Measurements from ENCODE around the gene SMG6. TPM values are rescaled to one million over a fixed set of nuclear protein-coding genes. Genes with fewer than 3 reads are reported as not detected.

Gene SMG6
- total RNA-seq, 2 donors from 2014 or later, result 18.3 to 23.6 TPM

GRCh38 chr17:2029911-2030778 lies 273.4 kb downstream of the SMG6 start, which contains the start of gene DPH1:
DPH1 (plus strand) TSS chr17:2030153; CDS start chr17:2030170, 17 bp downstream.
- intact Hi-C loops (cut with DNase I), result loop anchor here (5.0 kb wide), 1 partner anchor 123 kb away; no protein-coding TSS in a partner anchor
- Histone ChIP-seq H3K4me3 (peak within 1 kb of the TSS; percentile 100), H3K27ac (peak within 1 kb of the TSS; percentile 30), H3K9me3 (no peaks in the 10 kb centered on the region), H3K36me3 (no peaks in the 10 kb centered on the region), H3K4me1 (peaks cover 7% of the 10 kb centered on the region), H3K9ac (ENCODE audit: low read depth in 2 of 2, low read length in 2 of 2) (peak within 1 kb of the TSS; percentile 70 to 94), H3K27me3 (peaks cover 26% of the 10 kb centered on the region)
- TF ChIP-seq CTCF (IDR thresholded peaks at IDR 0.05), result no peak
- peak; percentile 92 for DNase-seq

GRCh38 chr17:2028737-2029136 lies 274.8 kb downstream of the SMG6 start:
- Histone ChIP-seq H3K27me3 (peaks cover 40% of the 10 kb centered on the region), H3K4me1 (peaks cover 15% of the 10 kb centered on the region), H3K27ac (no peak overlapping the region), H3K4me3 (no peak overlapping the region), H3K36me3 (no peaks in the 10 kb centered on the region), H3K9ac (ENCODE audit: low read depth in 2 of 2, low read length in 2 of 2) (no peak overlapping the region), H3K9me3 (no peaks in the 10 kb centered on the region)
- DNase-seq, result no peak
- intact Hi-C loops (cut with DNase I), result loop anchor here (5.0 kb wide), 1 partner anchor 121 kb away; no protein-coding TSS in a partner anchor
- no peak for TF ChIP-seq CTCF (IDR thresholded peaks at IDR 0.05)

GRCh38 chr17:2028234-2028614 lies 275.4 kb downstream of the SMG6 start:
- TF ChIP-seq CTCF (IDR thresholded peaks at IDR 0.05), result no peak
- Histone ChIP-seq H3K27me3 (peaks cover 43% of the 10 kb centered on the region), H3K4me3 (no peak overlapping the region), H3K36me3 (no peaks in the 10 kb centered on the region), H3K4me1 (peaks cover 15% of the 10 kb centered on the region), H3K9me3 (no peaks in the 10 kb centered on the region), H3K9ac (ENCODE audit: low read depth in 2 of 2, low read length in 2 of 2) (no peak overlapping the region), H3K27ac (no peak overlapping the region)
- intact Hi-C loops (cut with DNase I), result loop anchor here (5.0 kb wide), 1 partner anchor 121 kb away; no protein-coding TSS in a partner anchor
- no peak for DNase-seq

GRCh38 chr17:2027528-2028233 lies 275.9 kb downstream of the SMG6 start:
- H3K27ac ChIP-seq, result no peak overlapping the region
- H3K27me3 ChIP-seq, result peaks cover 49% of the 10 kb centered on the region
- intact Hi-C loops (cut with DNase I), result loop anchor here (5.0 kb wide), 1 partner anchor 120 kb away; no protein-coding TSS in a partner anchor
- no peak for TF ChIP-seq CTCF (IDR thresholded peaks at IDR 0.05)
- H3K9me3 ChIP-seq, result no peaks in the 10 kb centered on the region
- DNase-seq, result no peak
- H3K36me3 ChIP-seq, result no peaks in the 10 kb centered on the region
- H3K9ac ChIP-seq (ENCODE audit: low read depth in 2 of 2, low read length in 2 of 2), result no peak overlapping the region
- H3K4me1 ChIP-seq, result peaks cover 15% of the 10 kb centered on the region
- H3K4me3 ChIP-seq, result no peak overlapping the region

GRCh38 chr17:2025622-2026309 lies 277.8 kb downstream of the SMG6 start:
- H3K4me1 ChIP-seq, result peaks cover 8% of the 10 kb centered on the region
- TF ChIP-seq CTCF (IDR thresholded peaks at IDR 0.05), result peak; percentile 45
- no peaks in the 10 kb centered on the region for H3K36me3 ChIP-seq
- H3K27me3 ChIP-seq, result peaks cover 52% of the 10 kb centered on the region
- H3K27ac ChIP-seq, result no peak overlapping the region
- peak; percentile 76 for DNase-seq
- peak overlapping the region; percentile 50 for H3K4me3 ChIP-seq
- intact Hi-C loops (cut with DNase I), result loop anchor here (5.0 kb wide), 1 partner anchor 118 kb away; no protein-coding TSS in a partner anchor
- H3K9me3 ChIP-seq, result no peaks in the 10 kb centered on the region
- H3K9ac ChIP-seq (ENCODE audit: low read depth in 2 of 2, low read length in 2 of 2), result peak overlapping the region in 1 of 2 donors; percentile 35
